Activated CD8-positive, alpha-beta T cell treated with anti-CD3 and anti-CD28 coated beads for 36 hours (primary cell): ENCODE data around the gene PDE2A. TPM values are rescaled to one million over a fixed set of nuclear protein-coding genes. Genes with fewer than 3 reads are reported as not detected.

Experiments
- ATAC-seq: fragments of 200-7000 bp; cut with Tn5 transposase; one replicate; pipeline ENCODE4 v1.10.0; 2021; ENCODE audit warnings: mild to moderate bottlenecking, moderate library complexity
- CTCF ChIA-PET: fragments of 350-600 bp; sonication (Branson Sonifier 250); formaldehyde crosslinking; loops from one replicate; lab custom pipeline; 2021; ENCODE audit warnings: antibody characterized with exemption; lab: Charles Lee
- POLR2A ChIA-PET: fragments of 350-600 bp; sonication (Branson Sonifier 250); formaldehyde crosslinking; loops from one replicate; lab custom pipeline; 2021; ENCODE audit warnings: antibody characterized with exemption; lab: Charles Lee
- DNase-seq: peaks from one replicate; pipeline ENCODE4 v3.0.0-alpha.2; 2020
- H3K27ac Mint-ChIP-seq: one replicate; pipeline ENCODE4 v1.8.0; 2021; ENCODE audit warnings: mild to moderate bottlenecking, mixed read lengths
- H3K27me3 Mint-ChIP-seq: one replicate; pipeline ENCODE4 v1.8.0; 2021; ENCODE audit warnings: mixed read lengths
- H3K36me3 Mint-ChIP-seq: one replicate; pipeline ENCODE4 v1.8.0; 2021; ENCODE audit warnings: low read depth, mixed read lengths
- H3K4me1 Mint-ChIP-seq: one replicate; pipeline ENCODE4 v1.8.0; 2021; ENCODE audit warnings: low read depth, mixed read lengths
- H3K4me3 Mint-ChIP-seq: one replicate; pipeline ENCODE4 v1.8.0; 2021; ENCODE audit warnings: mild to moderate bottlenecking, moderate library complexity, mixed read lengths
- H3K9me3 Mint-ChIP-seq: one replicate; pipeline ENCODE4 v1.8.0; 2021; ENCODE audit warnings: mixed read lengths
- intact Hi-C: fragments of 100-400 bp; cut with micrococcal nuclease; formaldehyde crosslinking; loops from one replicate; pipeline ENCODE4 v1.10.0; 2022
- total RNA-seq, 2 experiments: library from RNA; stranded (reverse); gene quantifications; one replicate each; pipeline ENCODE4 v1.2.3, GENCODE V29; 2021
- TF ChIP-seq, protein P1 (sequence below): fragments of 200-600 bp; IDR thresholded peaks from one replicate; pipeline ENCODE4 v1.8.0; 2022; ENCODE audit warnings: antibody characterized with exemption, mild to moderate bottlenecking

PDE2A gene
- total RNA-seq, 2 experiments from 2014 or later: 0.14 to 0.72 TPM

GRCh38 chr11:72658989-72659640, 15.1 kb downstream of the PDE2A start:
- H3K27ac Mint-ChIP-seq: no peak overlapping the region
- ChIA-PET CTCF (no interaction called here), POLR2A (interaction anchor here (0.7 kb wide), 1 partner anchor 14 kb away, joined by 3 read pairs; no protein-coding TSS in a partner anchor)
- ATAC-seq: no peak
- intact Hi-C loops: no loop called here
- TF ChIP-seq, protein P1, sequence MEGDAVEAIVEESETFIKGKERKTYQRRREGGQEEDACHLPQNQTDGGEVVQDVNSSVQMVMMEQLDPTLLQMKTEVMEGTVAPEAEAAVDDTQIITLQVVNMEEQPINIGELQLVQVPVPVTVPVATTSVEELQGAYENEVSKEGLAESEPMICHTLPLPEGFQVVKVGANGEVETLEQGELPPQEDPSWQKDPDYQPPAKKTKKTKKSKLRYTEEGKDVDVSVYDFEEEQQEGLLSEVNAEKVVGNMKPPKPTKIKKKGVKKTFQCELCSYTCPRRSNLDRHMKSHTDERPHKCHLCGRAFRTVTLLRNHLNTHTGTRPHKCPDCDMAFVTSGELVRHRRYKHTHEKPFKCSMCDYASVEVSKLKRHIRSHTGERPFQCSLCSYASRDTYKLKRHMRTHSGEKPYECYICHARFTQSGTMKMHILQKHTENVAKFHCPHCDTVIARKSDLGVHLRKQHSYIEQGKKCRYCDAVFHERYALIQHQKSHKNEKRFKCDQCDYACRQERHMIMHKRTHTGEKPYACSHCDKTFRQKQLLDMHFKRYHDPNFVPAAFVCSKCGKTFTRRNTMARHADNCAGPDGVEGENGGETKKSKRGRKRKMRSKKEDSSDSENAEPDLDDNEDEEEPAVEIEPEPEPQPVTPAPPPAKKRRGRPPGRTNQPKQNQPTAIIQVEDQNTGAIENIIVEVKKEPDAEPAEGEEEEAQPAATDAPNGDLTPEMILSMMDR: no peak
- peaks cover 5% of the 10 kb centered on the region for H3K27me3 Mint-ChIP-seq
- H3K9me3 Mint-ChIP-seq: no peaks in the 10 kb centered on the region
- no peak overlapping the region for H3K4me3 Mint-ChIP-seq
- no peaks in the 10 kb centered on the region for H3K36me3 Mint-ChIP-seq
- DNase-seq: no peak
- H3K4me1 Mint-ChIP-seq: no peaks in the 10 kb centered on the region

- Mint-ChIP-seq H3K27ac (no peak overlapping the region), H3K4me3 (no peak overlapping the region), H3K36me3 (no peaks in the 10 kb centered on the region), H3K4me1 (no peaks in the 10 kb centered on the region), H3K27me3 (peaks cover 5% of the 10 kb centered on the region), H3K9me3 (no peaks in the 10 kb centered on the region)
- TF ChIP-seq, protein P1: no peak
- ATAC-seq (no peak), DNase-seq (no peak)
- ChIA-PET POLR2A (interaction anchor here (1.0 kb wide), 1 partner anchor 12 kb away, joined by 3 read pairs; no protein-coding TSS in a partner anchor), CTCF (interaction anchor here (1.0 to 1.6 kb wide), 2 partner anchors 11 to 26 kb away, joined by 3 read pairs; no protein-coding TSS in a partner anchor)
- intact Hi-C loops: no loop called here
These were observed 16.7 kb downstream of the PDE2A start for GRCh38 chr11:72657411-72658100.

- H3K36me3 Mint-ChIP-seq: no peaks in the 10 kb centered on the region
- no peak overlapping the region for H3K4me3 Mint-ChIP-seq
- ATAC-seq: no peak
- ChIA-PET CTCF (interaction anchor here (1.0 kb wide), 1 partner anchor 13 kb away, joined by 3 read pairs; no protein-coding TSS in a partner anchor), POLR2A (no interaction called here)
- H3K27me3 Mint-ChIP-seq: peaks cover 2% of the 10 kb centered on the region
- H3K9me3 Mint-ChIP-seq: no peaks in the 10 kb centered on the region
- DNase-seq: no peak
- TF ChIP-seq, protein P1: no peak
- intact Hi-C loops: no loop called here
- no peak overlapping the region for H3K27ac Mint-ChIP-seq
- H3K4me1 Mint-ChIP-seq: no peaks in the 10 kb centered on the region
These were observed 18.2 kb downstream of the PDE2A start for GRCh38 chr11:72655896-72656464.

DNA sequence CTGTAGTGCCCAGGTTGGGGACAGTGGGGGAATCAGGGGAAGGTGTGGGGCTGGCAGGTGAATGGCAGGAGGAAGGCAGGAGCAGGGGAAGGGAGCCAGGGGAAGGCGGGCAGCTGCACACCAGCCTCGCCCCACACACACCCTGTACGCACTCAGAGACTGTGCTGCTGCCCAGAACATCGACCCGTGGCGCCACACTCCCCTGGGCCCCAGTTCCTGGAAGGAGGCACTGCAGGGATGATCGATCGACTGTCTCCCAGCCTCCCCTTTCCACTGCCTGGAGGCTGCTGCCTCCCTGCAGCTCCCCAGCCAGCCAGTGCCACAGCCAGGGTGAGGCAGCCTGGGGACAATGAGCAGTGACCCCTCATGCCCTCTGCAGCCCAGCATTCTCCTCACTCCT, 19.2 kb downstream of the PDE2A start:
- POLR2A ChIA-PET: no interaction called here

More for the DNA sequence above, 19.2 kb downstream of the PDE2A start:
- H3K27ac Mint-ChIP-seq: no peak overlapping the region
- no peaks in the 10 kb centered on the region for H3K27me3 Mint-ChIP-seq
- no peaks in the 10 kb centered on the region for H3K4me1 Mint-ChIP-seq
- ATAC-seq (no peak), DNase-seq (no peak)
- CTCF ChIA-PET: no interaction called here
- no peak overlapping the region for H3K4me3 Mint-ChIP-seq
- TF ChIP-seq, protein P1: no peak
- intact Hi-C loops: no loop called here
- H3K9me3 Mint-ChIP-seq: no peaks in the 10 kb centered on the region
- no peaks in the 10 kb centered on the region for H3K36me3 Mint-ChIP-seq
